PC-3 (cell line): ENCODE results near the gene CARD11.

Experiments
- EZH2 ChIP-seq: fragments of 300-600 bp; sonication (generic); IDR thresholded peaks from one replicate; pipeline ENCODE4 v1.6.1; 2017; ENCODE audit warnings: antibody characterized with exemption, mild to moderate bottlenecking, low read length; ENCODE audit not compliant: unreplicated experiment
- EZH2phosphoT487 ChIP-seq: fragments of 300-600 bp; sonication (generic); IDR thresholded peaks from 2 replicates; pipeline ENCODE4 v1.6.1; 2018; ENCODE audit warnings: mild to moderate bottlenecking, antibody characterized with exemption, low read length, borderline replicate concordance
- TF ChIP-seq, protein P1 (sequence below): fragments of 300-600 bp; sonication (generic); conservative IDR thresholded peaks from 2 replicates; pipeline ENCODE4 v1.5.1; 2017; ENCODE audit warnings: antibody characterized with exemption, low read depth, mild to moderate bottlenecking, low read length

DNA sequence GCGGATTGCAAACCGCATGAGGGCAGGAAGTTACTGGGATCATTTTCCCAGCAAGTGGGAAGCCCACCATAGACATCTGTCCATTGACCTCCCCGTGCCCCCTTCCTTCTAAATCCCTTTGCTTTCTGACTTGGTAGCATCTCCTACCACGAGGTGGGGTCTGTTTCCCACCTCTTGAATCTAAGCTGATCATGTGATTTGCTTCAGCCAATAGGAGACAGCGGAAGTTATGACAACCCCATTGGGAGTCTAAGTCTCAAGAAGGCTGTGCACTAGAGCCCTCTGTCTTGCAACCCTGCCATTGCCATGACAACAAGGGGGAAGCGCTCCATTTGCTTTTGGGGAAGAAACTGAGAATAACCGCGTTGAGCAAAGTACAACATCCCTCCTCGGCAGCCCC is 39.2 kb upstream of the CARD11 start:
- TF ChIP-seq, protein P1, sequence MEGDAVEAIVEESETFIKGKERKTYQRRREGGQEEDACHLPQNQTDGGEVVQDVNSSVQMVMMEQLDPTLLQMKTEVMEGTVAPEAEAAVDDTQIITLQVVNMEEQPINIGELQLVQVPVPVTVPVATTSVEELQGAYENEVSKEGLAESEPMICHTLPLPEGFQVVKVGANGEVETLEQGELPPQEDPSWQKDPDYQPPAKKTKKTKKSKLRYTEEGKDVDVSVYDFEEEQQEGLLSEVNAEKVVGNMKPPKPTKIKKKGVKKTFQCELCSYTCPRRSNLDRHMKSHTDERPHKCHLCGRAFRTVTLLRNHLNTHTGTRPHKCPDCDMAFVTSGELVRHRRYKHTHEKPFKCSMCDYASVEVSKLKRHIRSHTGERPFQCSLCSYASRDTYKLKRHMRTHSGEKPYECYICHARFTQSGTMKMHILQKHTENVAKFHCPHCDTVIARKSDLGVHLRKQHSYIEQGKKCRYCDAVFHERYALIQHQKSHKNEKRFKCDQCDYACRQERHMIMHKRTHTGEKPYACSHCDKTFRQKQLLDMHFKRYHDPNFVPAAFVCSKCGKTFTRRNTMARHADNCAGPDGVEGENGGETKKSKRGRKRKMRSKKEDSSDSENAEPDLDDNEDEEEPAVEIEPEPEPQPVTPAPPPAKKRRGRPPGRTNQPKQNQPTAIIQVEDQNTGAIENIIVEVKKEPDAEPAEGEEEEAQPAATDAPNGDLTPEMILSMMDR = no peak
- TF ChIP-seq EZH2 = no peak
- no peak for TF ChIP-seq EZH2phosphoT487
